Activated B cell treated with CpG ODN at 0.5 μM for 24 hours (primary cell): Measurements from ENCODE around the gene RAD51B. TPM values are rescaled to one million over a fixed set of nuclear protein-coding genes. Genes with fewer than 3 reads are reported as not detected.
A peak's percentile ranks its signal among the peaks of the same experiment; 100 is the strongest.

Source experiments
- ATAC-seq: fragments of 200-7000 bp; cut with Tn5 transposase; one replicate; pipeline ENCODE4 v1.10.0; 2021; ENCODE audit warnings: low read depth, mild to moderate bottlenecking, moderate library complexity
- CTCF ChIA-PET: fragments of 350-600 bp; sonication (Branson Sonifier 250); formaldehyde crosslinking; loops from one replicate; lab custom pipeline; 2021; ENCODE audit warnings: antibody characterized with exemption; lab: Charles Lee
- POLR2A ChIA-PET: fragments of 350-600 bp; sonication (Branson Sonifier 250); formaldehyde crosslinking; loops from one replicate; lab custom pipeline; 2021; ENCODE audit warnings: antibody characterized with exemption; lab: Charles Lee
- DNase-seq: peaks from one replicate; pipeline ENCODE4 v3.0.0; 2022
- H3K27ac Mint-ChIP-seq: one replicate; pipeline ENCODE4 v1.8.0; 2020; ENCODE audit warnings: mixed read lengths
- H3K27me3 Mint-ChIP-seq: one replicate; pipeline ENCODE4 v1.8.0; 2021; ENCODE audit warnings: mixed read lengths
- H3K36me3 Mint-ChIP-seq: one replicate; pipeline ENCODE4 v1.8.0; 2021; ENCODE audit warnings: low read depth, mixed read lengths
- H3K4me1 Mint-ChIP-seq: one replicate; pipeline ENCODE4 v1.8.0; 2021; ENCODE audit warnings: mixed read lengths
- H3K4me3 Mint-ChIP-seq: one replicate; pipeline ENCODE4 v1.8.0; 2020; ENCODE audit warnings: mild to moderate bottlenecking, mixed read lengths
- H3K9me3 Mint-ChIP-seq: one replicate; pipeline ENCODE4 v1.8.0; 2020; ENCODE audit warnings: mixed read lengths
- intact Hi-C: fragments of 100-400 bp; cut with micrococcal nuclease; formaldehyde crosslinking; loops from one replicate; pipeline ENCODE4 v1.15.1; 2024
- total RNA-seq: library from RNA; stranded (reverse); gene quantifications from 2 replicates; pipeline ENCODE4 v1.2.3, GENCODE V29; 2022
- TF ChIP-seq, protein P1 (sequence below): fragments of 200-600 bp; IDR thresholded peaks from one replicate; pipeline ENCODE4 v1.8.0; 2022; ENCODE audit warnings: antibody characterized with exemption, mild to moderate bottlenecking

RAD51B gene
- total RNA-seq, 1 donor from 2014 or later: 53.9 TPM

DNA sequence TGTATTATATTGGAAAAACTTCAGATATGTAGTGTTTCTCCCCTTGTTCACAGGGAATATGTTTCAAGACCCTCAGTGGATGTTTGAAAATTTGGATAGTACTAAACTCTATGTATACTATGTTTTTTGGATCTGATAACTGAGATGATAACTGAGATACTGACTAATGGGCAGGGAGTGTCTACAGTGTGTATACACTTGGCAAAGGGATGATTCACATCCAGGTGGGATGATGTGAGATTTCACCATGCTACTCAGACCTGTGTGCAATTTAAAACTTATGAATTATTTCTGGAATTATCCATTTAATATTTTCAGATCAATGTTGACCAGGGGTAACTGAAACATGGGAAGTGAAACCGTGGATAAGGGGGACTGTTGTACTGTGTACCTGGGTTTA, 13.8 kb downstream of the RAD51B start:
- TF ChIP-seq, protein P1, sequence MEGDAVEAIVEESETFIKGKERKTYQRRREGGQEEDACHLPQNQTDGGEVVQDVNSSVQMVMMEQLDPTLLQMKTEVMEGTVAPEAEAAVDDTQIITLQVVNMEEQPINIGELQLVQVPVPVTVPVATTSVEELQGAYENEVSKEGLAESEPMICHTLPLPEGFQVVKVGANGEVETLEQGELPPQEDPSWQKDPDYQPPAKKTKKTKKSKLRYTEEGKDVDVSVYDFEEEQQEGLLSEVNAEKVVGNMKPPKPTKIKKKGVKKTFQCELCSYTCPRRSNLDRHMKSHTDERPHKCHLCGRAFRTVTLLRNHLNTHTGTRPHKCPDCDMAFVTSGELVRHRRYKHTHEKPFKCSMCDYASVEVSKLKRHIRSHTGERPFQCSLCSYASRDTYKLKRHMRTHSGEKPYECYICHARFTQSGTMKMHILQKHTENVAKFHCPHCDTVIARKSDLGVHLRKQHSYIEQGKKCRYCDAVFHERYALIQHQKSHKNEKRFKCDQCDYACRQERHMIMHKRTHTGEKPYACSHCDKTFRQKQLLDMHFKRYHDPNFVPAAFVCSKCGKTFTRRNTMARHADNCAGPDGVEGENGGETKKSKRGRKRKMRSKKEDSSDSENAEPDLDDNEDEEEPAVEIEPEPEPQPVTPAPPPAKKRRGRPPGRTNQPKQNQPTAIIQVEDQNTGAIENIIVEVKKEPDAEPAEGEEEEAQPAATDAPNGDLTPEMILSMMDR: no peak
- intact Hi-C loops: no loop called here
- H3K4me1 Mint-ChIP-seq: no peaks in the 10 kb centered on the region
- ATAC-seq (no peak), DNase-seq (no peak)
- ChIA-PET POLR2A (no interaction called here), CTCF (no interaction called here)
- H3K36me3 Mint-ChIP-seq: peaks cover 23% of the 10 kb centered on the region
- no peak overlapping the region for H3K27ac Mint-ChIP-seq
- H3K4me3 Mint-ChIP-seq: no peak overlapping the region
- no peaks in the 10 kb centered on the region for H3K27me3 Mint-ChIP-seq
- H3K9me3 Mint-ChIP-seq: peaks cover 2% of the 10 kb centered on the region

DNA sequence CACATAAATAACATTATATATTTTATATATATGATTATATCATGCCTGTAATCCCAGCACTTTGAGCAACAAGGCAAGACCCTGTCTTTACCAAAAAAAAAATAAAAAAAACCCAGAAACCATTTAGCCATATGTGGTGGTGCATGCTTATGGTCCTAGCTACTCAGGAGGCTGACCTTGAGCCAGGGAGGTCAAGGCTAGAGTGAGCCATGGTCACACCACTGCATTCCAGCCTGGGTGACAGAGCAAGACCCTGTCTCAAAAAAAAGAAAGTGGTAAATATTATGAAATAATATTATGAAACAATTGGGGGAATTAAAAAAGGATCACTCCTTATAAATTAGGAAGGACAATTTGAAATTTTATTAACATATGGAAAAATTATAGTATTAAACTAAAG, 16.0 kb downstream of the RAD51B start:
- Mint-ChIP-seq H3K27me3 (no peaks in the 10 kb centered on the region), H3K36me3 (peaks cover 15% of the 10 kb centered on the region), H3K9me3 (no peaks in the 10 kb centered on the region), H3K27ac (no peak overlapping the region), H3K4me3 (no peak overlapping the region), H3K4me1 (no peaks in the 10 kb centered on the region)
- ChIA-PET POLR2A (no interaction called here), CTCF (interaction anchor here (0.6 kb wide), 2 partner anchors 60 to 1073 kb away, joined by 3 to 5 read pairs; no protein-coding TSS in a partner anchor)
- intact Hi-C loops: no loop called here
- TF ChIP-seq, protein P1: no peak
- DNase-seq (no peak), ATAC-seq (no peak)

DNA sequence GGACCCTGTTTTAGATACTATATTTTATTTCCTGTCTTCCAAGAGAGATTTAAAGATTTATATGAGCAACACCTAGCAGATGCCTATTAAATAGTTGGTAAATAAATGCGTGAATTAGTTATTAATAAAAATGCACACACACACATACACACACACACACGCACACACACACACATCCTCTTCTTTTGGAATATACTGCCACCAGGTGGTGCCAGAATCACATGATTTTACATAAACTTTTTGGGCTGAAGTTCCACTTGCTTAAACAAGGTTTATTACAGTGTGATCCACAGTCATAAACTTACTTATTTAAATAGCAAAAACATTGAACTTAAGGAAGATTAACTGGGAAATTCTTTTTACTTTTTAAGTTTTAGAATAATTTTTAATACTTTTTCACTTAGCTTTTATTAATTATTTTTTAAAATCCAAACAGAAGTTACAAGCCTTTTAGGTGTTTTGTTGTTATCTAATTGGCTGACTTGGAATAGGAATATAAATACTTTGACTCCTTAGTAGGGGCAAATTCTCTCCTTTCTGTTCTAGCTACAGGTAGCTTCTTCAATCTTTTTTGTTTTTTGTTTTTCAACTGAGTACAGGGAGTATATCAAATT, 17.5 kb downstream of the RAD51B start:
- CTCF ChIA-PET: interaction anchor here (0.7 to 1.5 kb wide), 7 partner anchors 17 to 1270 kb away, joined by 3 to 6 read pairs (median 3); partner anchors contain the start of genes RAD51B and ZFYVE26
- Mint-ChIP-seq H3K4me1 (no peaks in the 10 kb centered on the region), H3K4me3 (no peak overlapping the region), H3K27ac (no peak overlapping the region), H3K9me3 (no peaks in the 10 kb centered on the region), H3K27me3 (no peaks in the 10 kb centered on the region), H3K36me3 (peaks cover 19% of the 10 kb centered on the region)
- ATAC-seq (peak; percentile 75), DNase-seq (no peak)
- intact Hi-C loops: loop anchor here (1.0 kb wide), 3 partner anchors 979 to 1270 kb away; no protein-coding TSS in a partner anchor
- POLR2A ChIA-PET: interaction anchor here (0.8 to 1.7 kb wide), 2 partner anchors 21 to 237 kb away, joined by 5 to 6 read pairs; partner anchors contain the start of genes PIGH and ZFYVE26
- TF ChIP-seq, protein P1: no peak

DNA sequence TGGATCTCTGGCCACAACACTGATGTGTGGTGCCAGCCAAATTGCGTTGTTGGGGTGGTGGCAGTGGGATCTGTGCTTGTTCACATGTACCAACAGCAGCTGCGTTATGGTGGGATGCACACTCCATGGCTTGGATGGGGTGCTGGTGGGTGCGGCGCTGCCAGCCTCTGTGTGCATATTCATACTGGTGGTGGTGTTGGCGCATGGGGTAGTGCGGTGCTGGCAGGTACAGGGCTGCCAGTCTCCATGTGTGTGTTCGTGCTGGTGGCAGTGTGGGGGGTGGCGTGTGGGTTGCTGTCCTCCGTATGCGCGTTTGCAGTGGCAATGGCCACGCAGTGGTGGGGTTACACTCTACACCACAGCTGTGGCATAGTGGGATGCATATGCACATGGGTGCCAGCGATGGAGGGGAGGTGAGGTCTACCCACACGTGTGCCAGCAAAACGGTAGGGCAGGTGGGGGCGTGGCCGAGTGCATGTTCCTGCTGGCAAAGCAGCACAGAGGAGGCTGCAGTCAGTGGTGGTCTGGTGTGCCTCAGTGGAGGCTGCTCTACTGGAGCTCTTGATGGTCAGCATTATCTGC, 26.5 kb downstream of the RAD51B start:
- DNase-seq (no peak), ATAC-seq (no peak)
- intact Hi-C loops: no loop called here
- H3K27me3 Mint-ChIP-seq: no peaks in the 10 kb centered on the region
- ChIA-PET CTCF (no interaction called here), POLR2A (no interaction called here)
- peaks cover 25% of the 10 kb centered on the region for H3K36me3 Mint-ChIP-seq
- TF ChIP-seq, protein P1: no peak
- no peak overlapping the region for H3K4me3 Mint-ChIP-seq
- H3K9me3 Mint-ChIP-seq: peaks cover 12% of the 10 kb centered on the region
- H3K4me1 Mint-ChIP-seq: no peaks in the 10 kb centered on the region
- no peak overlapping the region for H3K27ac Mint-ChIP-seq

DNA sequence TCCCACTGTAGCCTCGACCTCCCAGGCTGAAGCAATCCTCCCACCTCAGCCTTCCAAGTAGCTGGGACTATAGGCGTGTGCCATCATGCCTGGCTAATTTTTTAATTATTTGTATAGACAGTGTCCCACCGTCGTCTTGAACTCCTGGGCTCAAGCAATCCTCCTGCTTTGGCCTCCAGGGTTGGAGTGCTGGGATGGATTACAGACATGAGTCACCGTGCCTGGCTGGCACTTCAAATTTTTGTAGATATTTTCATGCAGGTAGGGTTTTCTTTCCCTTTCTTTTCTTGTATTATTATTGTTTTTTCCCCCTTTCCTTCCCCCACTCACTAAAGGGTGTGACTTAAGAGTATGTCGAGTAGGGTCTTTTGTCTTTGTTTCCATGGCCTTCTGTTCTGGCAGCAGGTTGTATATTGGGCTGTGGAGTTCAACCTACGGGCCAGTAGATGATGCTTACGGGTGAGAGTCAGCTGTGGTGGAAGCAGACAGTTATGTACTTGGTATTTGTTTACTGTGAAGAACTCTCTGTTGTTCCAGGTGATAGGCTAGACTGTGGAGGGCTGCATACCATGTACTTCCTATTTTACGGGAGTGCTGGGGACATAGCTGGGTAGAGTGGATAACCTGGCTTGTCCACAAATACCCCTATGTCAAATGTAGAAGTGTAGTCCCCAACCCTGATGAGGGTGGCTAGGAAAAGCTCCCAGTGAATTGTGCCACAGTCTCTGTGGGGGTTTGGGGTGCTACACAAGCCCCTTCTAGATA, 30.7 kb downstream of the RAD51B start:
- no peak for DNase-seq
- CTCF ChIA-PET: no interaction called here
- Mint-ChIP-seq H3K4me1 (peaks cover 16% of the 10 kb centered on the region), H3K27me3 (no peaks in the 10 kb centered on the region), H3K36me3 (peaks cover 16% of the 10 kb centered on the region), H3K9me3 (peaks cover 12% of the 10 kb centered on the region), H3K27ac (no peak overlapping the region), H3K4me3 (no peak overlapping the region)
- TF ChIP-seq, protein P1: no peak
- ATAC-seq: no peak
- POLR2A ChIA-PET: no interaction called here
- intact Hi-C loops: no loop called here
